ENCODE data around the gene GPR62. TPM values are rescaled to one million over a fixed set of nuclear protein-coding genes. Genes with fewer than 3 reads are reported as not detected.

Gene GPR62
- total and polyA plus RNA-seq, 2 experiments from 2014 or later = 0.10 to 0.38 TPM

DNA sequence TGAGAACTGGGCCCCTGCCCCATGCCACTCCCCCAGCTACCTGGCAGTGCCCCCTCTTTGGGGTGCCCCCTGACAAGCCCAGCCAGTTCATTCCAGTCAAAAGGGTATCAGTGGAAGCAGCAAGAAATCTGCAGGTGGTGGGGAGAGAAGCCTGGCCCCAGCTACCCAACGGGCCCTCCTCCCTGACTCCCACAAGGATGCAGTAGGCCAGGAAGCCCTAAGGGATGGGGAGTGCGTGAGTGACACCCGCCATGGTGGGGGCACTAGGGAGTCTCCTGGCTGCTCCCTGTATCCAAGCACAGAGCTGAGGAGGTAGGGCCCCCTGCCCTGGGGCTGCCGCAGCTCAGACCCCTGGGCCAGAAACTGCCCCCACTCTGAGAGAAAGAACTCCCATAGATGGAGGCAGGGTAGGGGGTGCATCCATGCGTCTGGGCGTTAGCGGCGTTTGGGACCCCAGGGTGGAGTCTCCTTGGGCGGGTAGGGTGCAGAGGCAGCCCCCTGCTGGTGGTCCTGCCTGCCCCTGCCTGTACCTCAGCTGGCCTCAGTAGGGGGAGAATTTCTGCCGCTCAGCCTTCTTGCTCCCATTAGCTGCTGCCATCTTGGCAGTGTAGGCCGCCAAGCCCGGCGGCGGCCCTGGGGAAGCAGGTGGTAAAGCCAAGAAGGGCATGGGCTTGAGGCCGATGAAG is 2.5 kb downstream of the GPR62 start (continued):
- TF ChIP-seq, protein P1, sequence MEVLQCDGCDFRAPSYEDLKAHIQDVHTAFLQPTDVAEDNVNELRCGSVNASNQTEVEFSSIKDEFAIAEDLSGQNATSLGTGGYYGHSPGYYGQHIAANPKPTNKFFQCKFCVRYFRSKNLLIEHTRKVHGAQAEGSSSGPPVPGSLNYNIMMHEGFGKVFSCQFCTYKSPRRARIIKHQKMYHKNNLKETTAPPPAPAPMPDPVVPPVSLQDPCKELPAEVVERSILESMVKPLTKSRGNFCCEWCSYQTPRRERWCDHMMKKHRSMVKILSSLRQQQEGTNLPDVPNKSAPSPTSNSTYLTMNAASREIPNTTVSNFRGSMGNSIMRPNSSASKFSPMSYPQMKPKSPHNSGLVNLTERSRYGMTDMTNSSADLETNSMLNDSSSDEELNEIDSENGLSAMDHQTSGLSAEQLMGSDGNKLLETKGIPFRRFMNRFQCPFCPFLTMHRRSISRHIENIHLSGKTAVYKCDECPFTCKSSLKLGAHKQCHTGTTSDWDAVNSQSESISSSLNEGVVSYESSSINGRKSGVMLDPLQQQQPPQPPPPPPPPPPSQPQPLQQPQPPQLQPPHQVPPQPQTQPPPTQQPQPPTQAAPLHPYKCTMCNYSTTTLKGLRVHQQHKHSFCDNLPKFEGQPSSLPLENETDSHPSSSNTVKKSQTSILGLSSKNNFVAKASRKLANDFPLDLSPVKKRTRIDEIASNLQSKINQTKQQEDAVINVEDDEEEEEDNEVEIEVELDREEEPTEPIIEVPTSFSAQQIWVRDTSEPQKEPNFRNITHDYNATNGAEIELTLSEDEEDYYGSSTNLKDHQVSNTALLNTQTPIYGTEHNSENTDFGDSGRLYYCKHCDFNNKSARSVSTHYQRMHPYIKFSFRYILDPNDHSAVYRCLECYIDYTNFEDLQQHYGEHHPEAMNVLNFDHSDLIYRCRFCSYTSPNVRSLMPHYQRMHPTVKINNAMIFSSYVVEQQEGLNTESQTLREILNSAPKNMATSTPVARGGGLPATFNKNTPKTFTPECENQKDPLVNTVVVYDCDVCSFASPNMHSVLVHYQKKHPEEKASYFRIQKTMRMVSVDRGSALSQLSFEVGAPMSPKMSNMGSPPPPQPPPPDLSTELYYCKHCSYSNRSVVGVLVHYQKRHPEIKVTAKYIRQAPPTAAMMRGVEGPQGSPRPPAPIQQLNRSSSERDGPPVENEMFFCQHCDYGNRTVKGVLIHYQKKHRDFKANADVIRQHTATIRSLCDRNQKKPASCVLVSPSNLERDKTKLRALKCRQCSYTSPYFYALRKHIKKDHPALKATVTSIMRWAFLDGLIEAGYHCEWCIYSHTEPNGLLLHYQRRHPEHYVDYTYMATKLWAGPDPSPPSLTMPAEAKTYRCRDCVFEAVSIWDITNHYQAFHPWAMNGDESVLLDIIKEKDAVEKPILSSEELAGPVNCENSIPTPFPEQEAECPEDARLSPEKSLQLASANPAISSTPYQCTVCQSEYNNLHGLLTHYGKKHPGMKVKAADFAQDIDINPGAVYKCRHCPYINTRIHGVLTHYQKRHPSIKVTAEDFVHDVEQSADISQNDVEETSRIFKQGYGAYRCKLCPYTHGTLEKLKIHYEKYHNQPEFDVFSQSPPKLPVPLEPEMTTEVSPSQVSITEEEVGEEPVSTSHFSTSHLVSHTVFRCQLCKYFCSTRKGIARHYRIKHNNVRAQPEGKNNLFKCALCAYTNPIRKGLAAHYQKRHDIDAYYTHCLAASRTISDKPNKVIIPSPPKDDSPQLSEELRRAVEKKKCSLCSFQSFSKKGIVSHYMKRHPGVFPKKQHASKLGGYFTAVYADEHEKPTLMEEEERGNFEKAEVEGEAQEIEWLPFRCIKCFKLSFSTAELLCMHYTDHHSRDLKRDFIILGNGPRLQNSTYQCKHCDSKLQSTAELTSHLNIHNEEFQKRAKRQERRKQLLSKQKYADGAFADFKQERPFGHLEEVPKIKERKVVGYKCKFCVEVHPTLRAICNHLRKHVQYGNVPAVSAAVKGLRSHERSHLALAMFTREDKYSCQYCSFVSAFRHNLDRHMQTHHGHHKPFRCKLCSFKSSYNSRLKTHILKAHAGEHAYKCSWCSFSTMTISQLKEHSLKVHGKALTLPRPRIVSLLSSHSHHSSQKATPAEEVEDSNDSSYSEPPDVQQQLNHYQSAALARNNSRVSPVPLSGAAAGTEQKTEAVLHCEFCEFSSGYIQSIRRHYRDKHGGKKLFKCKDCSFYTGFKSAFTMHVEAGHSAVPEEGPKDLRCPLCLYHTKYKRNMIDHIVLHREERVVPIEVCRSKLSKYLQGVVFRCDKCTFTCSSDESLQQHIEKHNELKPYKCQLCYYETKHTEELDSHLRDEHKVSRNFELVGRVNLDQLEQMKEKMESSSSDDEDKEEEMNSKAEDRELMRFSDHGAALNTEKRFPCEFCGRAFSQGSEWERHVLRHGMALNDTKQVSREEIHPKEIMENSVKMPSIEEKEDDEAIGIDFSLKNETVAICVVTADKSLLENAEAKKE (CRISPR knock-in tag; IDR thresholded peaks at IDR 0.05) = no peak
- TF ChIP-seq EZH2phosphoT487 (IDR thresholded peaks at IDR 0.05; ENCODE audit: unreplicated experiment) (no peak), JUNB (IDR thresholded peaks at IDR 0.05; ENCODE audit: unreplicated experiment) (no peak)

DNA sequence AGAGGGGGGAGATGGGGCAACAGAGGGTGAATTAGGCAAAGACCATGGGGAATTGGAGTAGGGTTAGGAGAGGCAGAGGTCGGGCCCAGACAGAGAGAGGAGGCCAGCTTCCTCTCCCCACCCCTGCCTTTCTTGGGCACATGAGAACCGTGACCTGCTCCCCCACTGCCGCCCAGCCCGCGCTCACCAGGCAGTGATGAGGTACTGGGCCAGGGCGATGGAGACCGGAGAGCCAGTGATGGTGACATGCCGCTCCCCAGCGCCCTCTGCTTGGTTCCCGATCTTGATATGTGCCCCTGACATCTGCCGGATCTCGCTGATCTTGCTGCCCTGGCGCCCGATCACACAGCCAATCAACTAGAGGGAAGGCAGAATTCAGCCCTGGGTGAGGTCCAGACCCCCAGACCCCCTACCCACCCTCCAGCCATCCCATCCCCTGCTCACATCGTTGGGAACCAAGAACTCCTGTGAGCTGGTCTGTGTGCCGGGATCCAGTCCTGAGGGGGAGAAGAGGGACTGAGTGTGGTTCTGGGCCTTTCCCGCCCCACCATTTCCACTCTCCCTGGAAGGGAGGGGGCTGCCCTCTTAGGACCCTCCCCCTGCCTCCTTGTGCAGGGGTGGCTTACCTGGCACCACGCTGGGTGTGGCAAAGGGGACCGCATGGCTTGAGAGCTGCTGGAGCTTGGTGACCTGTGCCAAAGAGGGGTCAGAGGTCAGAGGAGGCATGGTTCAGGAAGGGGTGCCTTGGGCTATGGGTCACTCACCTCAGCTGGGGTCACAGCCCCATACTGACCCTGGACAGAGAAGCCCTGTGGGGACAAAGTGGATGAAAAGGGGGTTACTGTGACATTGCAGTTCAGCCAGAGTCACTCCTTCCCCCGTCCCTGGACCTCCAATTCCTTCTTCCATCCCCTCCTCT is 3.7 kb downstream of the GPR62 start:
- H3K4me1 ChIP-seq (ENCODE audit: insufficient read depth) = peaks cover 1% of the 10 kb centered on the region; the same call in 1 of the 2 replicates
- no peak for ATAC-seq
- peaks cover 42% of the 10 kb centered on the region for H3K27me3 Mint-ChIP-seq (ENCODE audit: insufficient read depth, low read depth, poor library complexity)
- TF ChIP-seq, protein P2, sequence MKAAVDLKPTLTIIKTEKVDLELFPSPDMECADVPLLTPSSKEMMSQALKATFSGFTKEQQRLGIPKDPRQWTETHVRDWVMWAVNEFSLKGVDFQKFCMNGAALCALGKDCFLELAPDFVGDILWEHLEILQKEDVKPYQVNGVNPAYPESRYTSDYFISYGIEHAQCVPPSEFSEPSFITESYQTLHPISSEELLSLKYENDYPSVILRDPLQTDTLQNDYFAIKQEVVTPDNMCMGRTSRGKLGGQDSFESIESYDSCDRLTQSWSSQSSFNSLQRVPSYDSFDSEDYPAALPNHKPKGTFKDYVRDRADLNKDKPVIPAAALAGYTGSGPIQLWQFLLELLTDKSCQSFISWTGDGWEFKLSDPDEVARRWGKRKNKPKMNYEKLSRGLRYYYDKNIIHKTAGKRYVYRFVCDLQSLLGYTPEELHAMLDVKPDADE (IDR thresholded peaks at IDR 0.05) = no peak
- TF ChIP-seq EZH2 (IDR thresholded peaks at IDR 0.05; ENCODE audit: low read depth, unreplicated experiment) (no peak), EZH2phosphoT487 (IDR thresholded peaks at IDR 0.05; ENCODE audit: unreplicated experiment) (no peak)
- TF ChIP-seq, protein P3, sequence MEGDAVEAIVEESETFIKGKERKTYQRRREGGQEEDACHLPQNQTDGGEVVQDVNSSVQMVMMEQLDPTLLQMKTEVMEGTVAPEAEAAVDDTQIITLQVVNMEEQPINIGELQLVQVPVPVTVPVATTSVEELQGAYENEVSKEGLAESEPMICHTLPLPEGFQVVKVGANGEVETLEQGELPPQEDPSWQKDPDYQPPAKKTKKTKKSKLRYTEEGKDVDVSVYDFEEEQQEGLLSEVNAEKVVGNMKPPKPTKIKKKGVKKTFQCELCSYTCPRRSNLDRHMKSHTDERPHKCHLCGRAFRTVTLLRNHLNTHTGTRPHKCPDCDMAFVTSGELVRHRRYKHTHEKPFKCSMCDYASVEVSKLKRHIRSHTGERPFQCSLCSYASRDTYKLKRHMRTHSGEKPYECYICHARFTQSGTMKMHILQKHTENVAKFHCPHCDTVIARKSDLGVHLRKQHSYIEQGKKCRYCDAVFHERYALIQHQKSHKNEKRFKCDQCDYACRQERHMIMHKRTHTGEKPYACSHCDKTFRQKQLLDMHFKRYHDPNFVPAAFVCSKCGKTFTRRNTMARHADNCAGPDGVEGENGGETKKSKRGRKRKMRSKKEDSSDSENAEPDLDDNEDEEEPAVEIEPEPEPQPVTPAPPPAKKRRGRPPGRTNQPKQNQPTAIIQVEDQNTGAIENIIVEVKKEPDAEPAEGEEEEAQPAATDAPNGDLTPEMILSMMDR (conservative IDR thresholded peaks at IDR 0.05; ENCODE audit: low read depth in 2 of 2) = 0 out of 4 replicates have a peak, but pooled peaks of 1 of the 2 experiments have one; percentile 5
- H3K4me3 Mint-ChIP-seq = no peak overlapping the region
- H3K79me2 ChIP-seq (replicated peaks; ENCODE audit: insufficient read depth) = no peaks in the 10 kb centered on the region
- H3K9me3 Mint-ChIP-seq = no peaks in the 10 kb centered on the region
- no peaks in the 10 kb centered on the region; the same call in 1 of the 2 replicates for H4K20me1 ChIP-seq (replicated peaks; ENCODE audit: insufficient read depth)
- H3K4me3 ChIP-seq = no peak overlapping the region
- no peak overlapping the region for H3K4me2 ChIP-seq
- no peak overlapping the region for H3K27ac ChIP-seq (ENCODE audit: low read depth)
- DNase-seq (ENCODE audit: low spot score) = no peak
- H3K36me3 ChIP-seq (ENCODE audit: insufficient read depth) = no peaks in the 10 kb centered on the region
- H3K27ac Mint-ChIP-seq = no peak overlapping the region
- peaks cover 3% of the 10 kb centered on the region; the same call in 1 of the 3 replicates for H3K36me3 Mint-ChIP-seq (ENCODE audit: low read depth)
- H3K9me2 ChIP-seq (ENCODE audit: insufficient read depth) = no peaks in the 10 kb centered on the region
- peaks cover 34% of the 10 kb centered on the region for H3K27me3 ChIP-seq (ENCODE audit: insufficient read depth)
- H3F3A ChIP-seq (replicated peaks; ENCODE audit: low read depth) = 0 out of 2 replicates have a peak, but pooled peaks cover 5% of the 10 kb centered on the region
- peaks cover 10% of the 10 kb centered on the region; the same call in 2 of the 3 replicates for H3K4me1 Mint-ChIP-seq
- no peak overlapping the region for H2AFZ ChIP-seq
